BJ (cell line): Measurements from ENCODE around the gene CCDC178. TPM values are rescaled to one million over a fixed set of nuclear protein-coding genes. Genes with fewer than 3 reads are reported as not detected.

ENCODE experiments used
- CTCF ChIA-PET: fragments of 350-600 bp; formaldehyde crosslinking; extraction: SDS; loops from one replicate; lab custom pipeline; 2021; ENCODE audit warnings: antibody characterized with exemption, inconsistent platforms; lab: Yijun Ruan, JAX
- POLR2A ChIA-PET: fragments of 300-600 bp; sonication (Branson Sonifier 250); formaldehyde crosslinking; extraction: SDS; loops from one replicate; lab custom pipeline; 2021; ENCODE audit warnings: antibody characterized with exemption; lab: Charles Lee
- DNase-seq: peaks from one replicate; pipeline ENCODE4 v3.0.0-alpha.2; 2011; ENCODE audit warnings: low read depth
- H3K27me3 ChIP-seq: 2 replicates; pipeline ENCODE4 v1.6.0; 2011; ENCODE audit warnings: low read length; ENCODE audit not compliant: control insufficient read depth, insufficient read depth
- H3K36me3 ChIP-seq: 2 replicates; pipeline ENCODE4 v1.5.1; 2011; ENCODE audit warnings: low read length; ENCODE audit not compliant: control insufficient read depth, insufficient read depth
- H3K4me3 ChIP-seq: 2 replicates; pipeline ENCODE4 v1.5.1; 2011; ENCODE audit warnings: low read depth, mild to moderate bottlenecking, control low read depth, low read length
- CTCF ChIP-seq: IDR thresholded peaks from 2 replicates; pipeline ENCODE4 v1.5.1; 2011; ENCODE audit warnings: low read depth, mild to moderate bottlenecking, control low read depth, inconsistent platforms, low read length, moderate library complexity; ENCODE audit not compliant: insufficient read depth
- polyA plus RNA-seq: library from polyadenylated mRNA; depleted of rRNA; stranded (reverse); fragments of >200 nt; gene quantifications from 2 replicates; pipeline ENCODE4 v1.2.3, GENCODE V29; 2011

CCDC178 gene
- polyA plus RNA-seq, 1 experiment, result not detected

- H3K27me3 ChIP-seq, result no peaks in the 10 kb centered on the region
- CTCF ChIA-PET, result no interaction called here
- POLR2A ChIA-PET, result no interaction called here
- DNase-seq, result no peak
- TF ChIP-seq CTCF, result no peak
- no peak overlapping the region for H3K4me3 ChIP-seq
- H3K36me3 ChIP-seq, result no peaks in the 10 kb centered on the region
Measured at GRCh38 chr18:32907648-32908423, 532.7 kb downstream of the CCDC178 start.

GRCh38 chr18:32907311-32907585 is 533.3 kb downstream of the CCDC178 start:
- ChIA-PET POLR2A (no interaction called here), CTCF (no interaction called here)
- no peak overlapping the region for H3K4me3 ChIP-seq
- no peak for DNase-seq
- no peaks in the 10 kb centered on the region for H3K36me3 ChIP-seq
- no peak for TF ChIP-seq CTCF
- no peaks in the 10 kb centered on the region for H3K27me3 ChIP-seq

GRCh38 chr18:32906506-32907310 is 533.8 kb downstream of the CCDC178 start:
- Histone ChIP-seq H3K27me3 (no peaks in the 10 kb centered on the region), H3K36me3 (no peaks in the 10 kb centered on the region), H3K4me3 (no peak overlapping the region)
- ChIA-PET POLR2A (no interaction called here), CTCF (no interaction called here)
- no peak for DNase-seq
- no peak for TF ChIP-seq CTCF

- Histone ChIP-seq H3K27me3 (no peaks in the 10 kb centered on the region), H3K36me3 (no peaks in the 10 kb centered on the region), H3K4me3 (no peak overlapping the region)
- no peak for TF ChIP-seq CTCF
- DNase-seq, result no peak
- ChIA-PET CTCF (no interaction called here), POLR2A (no interaction called here)
Measured at GRCh38 chr18:32905651-32906050, 534.9 kb downstream of the CCDC178 start.

GRCh38 chr18:32902568-32903330 is 537.8 kb downstream of the CCDC178 start:
- no peak overlapping the region for H3K4me3 ChIP-seq
- TF ChIP-seq CTCF, result no peak
- no peaks in the 10 kb centered on the region for H3K36me3 ChIP-seq
- DNase-seq, result no peak
- H3K27me3 ChIP-seq, result no peaks in the 10 kb centered on the region
- CTCF ChIA-PET, result interaction anchor here (0.6 to 0.7 kb wide), 2 partner anchors 11 to 329 kb away, joined by 3 read pairs; no protein-coding TSS in a partner anchor
- POLR2A ChIA-PET, result no interaction called here
